ENCODE results near the gene KLK11. TPM values are rescaled to one million over a fixed set of nuclear protein-coding genes. Genes with fewer than 3 reads are reported as not detected.
A peak's percentile ranks its signal among the peaks of the same experiment; 100 is the strongest.

Gene KLK11
- total RNA-seq, 6 experiments from 2014 or later = not detected

DNA sequence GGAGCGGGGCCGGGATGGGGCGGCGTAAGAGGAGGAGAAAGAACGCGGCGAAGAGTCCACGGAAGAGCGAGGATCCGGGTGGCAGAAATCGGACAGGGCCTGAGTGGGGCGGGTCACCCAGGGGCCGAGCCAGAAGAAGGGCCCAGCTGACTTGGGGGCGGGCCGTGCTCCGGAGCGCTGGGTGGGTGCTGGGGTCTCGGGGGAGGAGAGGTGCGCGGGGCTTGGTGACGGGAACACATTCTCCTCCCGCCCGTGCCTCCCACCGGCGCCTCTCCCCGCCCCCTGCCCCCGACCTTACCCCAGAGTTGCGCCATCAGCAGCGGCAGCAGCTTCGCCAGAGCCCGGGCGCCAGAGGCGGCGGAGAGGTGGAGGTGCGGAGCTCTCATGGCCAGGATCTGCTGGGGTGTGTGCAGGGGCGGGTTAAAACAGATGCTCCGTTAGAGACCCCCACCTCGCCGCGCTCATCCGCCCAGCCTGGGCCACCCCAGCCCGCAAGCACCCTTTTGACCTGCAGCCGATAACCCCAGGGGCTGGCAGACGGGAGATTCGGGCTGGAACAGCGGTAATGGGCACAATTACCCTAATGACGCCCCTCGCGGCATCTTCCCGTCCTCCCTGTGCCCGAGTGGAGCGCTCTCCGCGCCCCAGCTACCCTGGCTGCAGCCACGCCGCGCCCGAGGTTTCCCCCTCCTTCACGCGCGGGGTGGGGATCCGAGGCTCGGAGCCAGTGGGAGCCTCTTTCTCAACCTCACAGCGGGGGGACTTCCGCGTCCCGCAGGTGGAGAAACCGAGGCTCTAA is 7.5 kb downstream of the KLK11 start:
- H3K4me3 Mint-ChIP-seq = peak overlapping the region; percentile 45; the same call in 1 of the 2 replicates
- no peaks in the 10 kb centered on the region; the same call in 1 of the 2 replicates for H3K36me3 Mint-ChIP-seq (ENCODE audit: low read depth)

GRCh38 chr19:51016798-51017683 is 9.4 kb downstream of the KLK11 start:
- TF ChIP-seq, protein P1, sequence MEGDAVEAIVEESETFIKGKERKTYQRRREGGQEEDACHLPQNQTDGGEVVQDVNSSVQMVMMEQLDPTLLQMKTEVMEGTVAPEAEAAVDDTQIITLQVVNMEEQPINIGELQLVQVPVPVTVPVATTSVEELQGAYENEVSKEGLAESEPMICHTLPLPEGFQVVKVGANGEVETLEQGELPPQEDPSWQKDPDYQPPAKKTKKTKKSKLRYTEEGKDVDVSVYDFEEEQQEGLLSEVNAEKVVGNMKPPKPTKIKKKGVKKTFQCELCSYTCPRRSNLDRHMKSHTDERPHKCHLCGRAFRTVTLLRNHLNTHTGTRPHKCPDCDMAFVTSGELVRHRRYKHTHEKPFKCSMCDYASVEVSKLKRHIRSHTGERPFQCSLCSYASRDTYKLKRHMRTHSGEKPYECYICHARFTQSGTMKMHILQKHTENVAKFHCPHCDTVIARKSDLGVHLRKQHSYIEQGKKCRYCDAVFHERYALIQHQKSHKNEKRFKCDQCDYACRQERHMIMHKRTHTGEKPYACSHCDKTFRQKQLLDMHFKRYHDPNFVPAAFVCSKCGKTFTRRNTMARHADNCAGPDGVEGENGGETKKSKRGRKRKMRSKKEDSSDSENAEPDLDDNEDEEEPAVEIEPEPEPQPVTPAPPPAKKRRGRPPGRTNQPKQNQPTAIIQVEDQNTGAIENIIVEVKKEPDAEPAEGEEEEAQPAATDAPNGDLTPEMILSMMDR (IDR thresholded peaks at IDR 0.05) = peak; percentile 40; the same call in 1 of the 2 replicates
- Mint-ChIP-seq H3K36me3 (ENCODE audit: low read depth) (no peaks in the 10 kb centered on the region; the same call in 1 of the 2 replicates), H3K4me1 (ENCODE audit: low read depth) (peaks cover 6% of the 10 kb centered on the region; the same call in 1 of the 2 replicates), H3K4me3 (no peak overlapping the region), H3K27me3 (ENCODE audit: insufficient read depth) (peaks cover 17% of the 10 kb centered on the region), H3K9me3 (peaks cover 22% of the 10 kb centered on the region), H3K27ac (no peak overlapping the region)
- DNase-seq = no peak

More for the DNA sequence above, 7.5 kb downstream of the KLK11 start:
- H3K4me1 Mint-ChIP-seq (ENCODE audit: low read depth) = peaks cover 6% of the 10 kb centered on the region; the same call in 1 of the 2 replicates
- H3K27me3 Mint-ChIP-seq (ENCODE audit: insufficient read depth) = peaks cover 23% of the 10 kb centered on the region
- no peak for DNase-seq
- TF ChIP-seq, protein P1 (IDR thresholded peaks at IDR 0.05) = no peak
- peaks cover 12% of the 10 kb centered on the region for H3K9me3 Mint-ChIP-seq
- no peak overlapping the region for H3K27ac Mint-ChIP-seq

GRCh38 chr19:51015691-51016267 is 10.6 kb downstream of the KLK11 start:
- no peak for DNase-seq
- Mint-ChIP-seq H3K4me1 (ENCODE audit: low read depth) (peaks cover 6% of the 10 kb centered on the region; the same call in 1 of the 2 replicates), H3K27ac (no peak overlapping the region), H3K27me3 (ENCODE audit: insufficient read depth) (peaks cover 17% of the 10 kb centered on the region), H3K9me3 (peaks cover 26% of the 10 kb centered on the region), H3K36me3 (ENCODE audit: low read depth) (no peaks in the 10 kb centered on the region; the same call in 1 of the 2 replicates), H3K4me3 (no peak overlapping the region)
- TF ChIP-seq, protein P1 (IDR thresholded peaks at IDR 0.05) = no peak

DNA sequence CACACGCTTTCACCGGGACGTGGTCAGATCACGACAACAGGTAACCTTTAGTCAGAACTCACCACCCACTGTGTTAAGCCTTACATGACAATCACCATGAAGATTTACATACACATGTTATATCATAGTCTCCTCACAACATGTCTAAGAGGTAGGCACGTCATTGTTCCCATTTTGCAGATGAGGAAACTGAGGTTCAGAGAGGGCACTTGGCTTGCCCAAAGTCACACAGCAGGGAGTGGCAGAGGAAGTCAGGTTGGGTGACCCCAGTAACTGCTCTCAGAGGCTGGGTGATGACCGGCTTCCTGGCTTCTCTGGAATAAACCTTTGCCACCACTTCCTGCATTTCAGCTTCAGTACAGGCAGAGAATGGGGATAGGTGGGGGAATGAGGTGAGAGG is 12.2 kb downstream of the KLK11 start:
- no peak for DNase-seq
- no peaks in the 10 kb centered on the region; the same call in 1 of the 2 replicates for H3K36me3 Mint-ChIP-seq (ENCODE audit: low read depth)
- TF ChIP-seq, protein P1 (IDR thresholded peaks at IDR 0.05) = no peak
- no peak overlapping the region for H3K4me3 Mint-ChIP-seq
- peaks cover 6% of the 10 kb centered on the region; the same call in 1 of the 2 replicates for H3K4me1 Mint-ChIP-seq (ENCODE audit: low read depth)
- peaks cover 37% of the 10 kb centered on the region for H3K9me3 Mint-ChIP-seq
- H3K27ac Mint-ChIP-seq = no peak overlapping the region
- peaks cover 19% of the 10 kb centered on the region for H3K27me3 Mint-ChIP-seq (ENCODE audit: insufficient read depth)

- TF ChIP-seq, protein P1 (IDR thresholded peaks at IDR 0.05) = no peak
- peaks cover 17% of the 10 kb centered on the region for H3K27me3 Mint-ChIP-seq (ENCODE audit: insufficient read depth)
- H3K9me3 Mint-ChIP-seq = peaks cover 37% of the 10 kb centered on the region
- no peaks in the 10 kb centered on the region for H3K4me1 Mint-ChIP-seq (ENCODE audit: low read depth)
- no peak overlapping the region for H3K27ac Mint-ChIP-seq
- DNase-seq = no peak
- H3K36me3 Mint-ChIP-seq (ENCODE audit: low read depth) = no peaks in the 10 kb centered on the region; the same call in 1 of the 2 replicates
- H3K4me3 Mint-ChIP-seq = no peak overlapping the region
Measured at GRCh38 chr19:51012661-51013190, 13.7 kb downstream of the KLK11 start.

All from HFFc6 (cell line).